K562 (cell line): Measurements from ENCODE around the gene HPCAL1. TPM values are rescaled to one million over a fixed set of nuclear protein-coding genes. Genes with fewer than 3 reads are reported as not detected.

Experiments
- ASH1L ChIP-seq: fragments of 450-650 bp; IDR thresholded peaks from 2 replicates; pipeline ENCODE4 v1.6.1; 2018; ENCODE audit warnings: borderline replicate concordance, mild to moderate bottlenecking, low read depth; ENCODE audit not compliant: partially characterized antibody
- ELF2 ChIP-seq: fragments of 250-450 bp; sonication (Bioruptor Pico); IDR thresholded peaks from 2 replicates; pipeline ENCODE4 v1.5.0; 2021; ENCODE audit warnings: mild to moderate bottlenecking
- FOS ChIP-seq: IDR thresholded peaks from 3 replicates; pipeline ENCODE4 v1.6.1; 2011; ENCODE audit not compliant: insufficient read length; ENCODE audit errors: extremely low read depth
- GATAD2A ChIP-seq: fragments of 450-650 bp; IDR thresholded peaks from 2 replicates; pipeline ENCODE4 v1.6.1; 2017
- GMEB1 ChIP-seq: fragments of 250-450 bp; sonication (Bioruptor Pico); IDR thresholded peaks from 2 replicates; pipeline ENCODE4 v1.4.0; 2020; ENCODE audit warnings: mild to moderate bottlenecking
- ID3 ChIP-seq, 2 experiments: fragments of 250-450 bp in 1 of 2; fragments of 450-650 bp in 1 of 2; sonication (Bioruptor Pico) in 1 of 2; IDR thresholded peaks; 2 replicates each; pipeline versions ENCODE4 v1.6.1 to v1.8.0; 2016 to 2021; ENCODE audit warnings: mild to moderate bottlenecking in 2 of 2, moderate library complexity in 2 of 2, missing compliant biosample characterization in 1 of 2, missing genetic modification characterization in 1 of 2
- POLR2AphosphoS5 ChIP-seq: IDR thresholded peaks from 2 replicates; pipeline ENCODE4 v1.6.1; 2011; ENCODE audit warnings: mild to moderate bottlenecking, low read depth, low read length, moderate library complexity; ENCODE audit not compliant: control insufficient read depth, insufficient read depth
- RBM22 ChIP-seq: fragments of 200-400 bp; formaldehyde crosslinking; IDR thresholded peaks from 2 replicates; pipeline ENCODE4 v1.6.1; 2018; ENCODE audit warnings: low read length, low read depth; ENCODE audit not compliant: poor library complexity, severe bottlenecking
- SIX5 ChIP-seq, 2 experiments: IDR thresholded peaks; 2 replicates each; pipeline ENCODE4 v1.6.1; 2011; ENCODE audit warnings: low read length in 2 of 2, borderline replicate concordance in 1 of 2, low read depth in 1 of 2, mild to moderate bottlenecking in 1 of 2, moderate library complexity in 1 of 2; ENCODE audit not compliant: insufficient read depth in 1 of 2
- ZFP1 ChIP-seq: fragments of 450-650 bp; formaldehyde crosslinking; IDR thresholded peaks from 2 replicates; pipeline ENCODE4 v1.4.0; 2020; ENCODE audit warnings: mild to moderate bottlenecking, mixed read lengths
- ZFP91 ChIP-seq: sonication (generic); formaldehyde crosslinking; IDR thresholded peaks from 2 replicates; pipeline ENCODE4 v1.8.0; 2022; ENCODE audit warnings: mild to moderate bottlenecking, missing genetic modification reagents
- ZNF140 ChIP-seq: fragments of 250-450 bp; sonication (Bioruptor Pico); IDR thresholded peaks from 2 replicates; pipeline ENCODE4 v1.8.0; 2021; ENCODE audit warnings: moderate library complexity, mild to moderate bottlenecking, inconsistent platforms
- ZNF175 ChIP-seq: fragments of 200-800 bp; sonication (Bioruptor generic); IDR thresholded peaks from 2 replicates; pipeline ENCODE4 v1.6.1; 2016; ENCODE audit warnings: low read depth, mild to moderate bottlenecking, missing genetic modification characterization, missing compliant biosample characterization
- ZNF197 ChIP-seq: fragments of 200-800 bp; sonication (Bioruptor generic); IDR thresholded peaks from 2 replicates; pipeline ENCODE4 v1.6.1; 2016; ENCODE audit warnings: low read depth, missing genetic modification characterization, missing compliant biosample characterization
- ZNF41 ChIP-seq: fragments of 250-450 bp; sonication (Bioruptor Pico); conservative IDR thresholded peaks from 2 replicates; pipeline ENCODE4 v1.4.0; 2020; ENCODE audit warnings: mild to moderate bottlenecking
- ZNF592 ChIP-seq: fragments of 450-650 bp; IDR thresholded peaks from 2 replicates; pipeline ENCODE4 v1.6.1; 2017; ENCODE audit warnings: antibody characterized with exemption, mild to moderate bottlenecking
- polyA plus RNA-seq, 8 experiments: library from polyadenylated mRNA; depleted of rRNA in 4 of 8; stranded (reverse) in 5 of 8; unstranded in 3 of 8; fragments of >200 nt; fragmentation: Nextera tagmentation in 2 of 8; fragmentation: Illumina TruSeq in 1 of 8; extraction: Ambion mirVana in 2 of 8; extraction: Trizol in 1 of 8; gene quantifications; 2 replicates each; pipeline versions ENCODE4 v1.2.1 to v1.2.3, GENCODE V29; 2011 to 2014; ENCODE audit warnings: inconsistent platforms in 1 of 8, missing spikeins in 1 of 8
- total RNA-seq, 7 experiments: library from RNA; depleted of rRNA in 6 of 7; stranded (reverse); fragments of >200 nt in 6 of 7; fragmentation: Illumina TruSeq in 2 of 7; extraction: Trizol in 2 of 7; gene quantifications; 2 replicates each; pipeline versions ENCODE4 v1.2.1 to v1.2.3, GENCODE V29; 2011 to 2021; ENCODE audit warnings: low replicate concordance in 1 of 7

HPCAL1 gene
- total and polyA plus RNA-seq, 9 of the 15 experiments (the other 6 are each of a cell fraction or from before 2014, with no cell fraction given) = 2.7 to 65.5 (median 23.9) TPM

- 0 out of 2 replicates have a peak, but pooled peaks have one; percentile 32 for TF ChIP-seq GMEB1 (CRISPR knock-in tag)
- TF ChIP-seq ZFP91 = no peak
- peak; percentile 85 for TF ChIP-seq ZNF592
- no peak for TF ChIP-seq ZNF175
- TF ChIP-seq SIX5 (IDR thresholded peaks at IDR 0.05; ENCODE audit: borderline replicate concordance in 1 of 2, insufficient read depth in 1 of 2, low read depth in 1 of 2, low read length in 2 of 2) = no peak
- no peak for TF ChIP-seq FOS
- TF ChIP-seq ZNF197 (CRISPR knock-in tag) = no peak
- TF ChIP-seq ID3 (CRISPR knock-in tag; IDR thresholded peaks at IDR 0.05) = no peak
- TF ChIP-seq ID3 (tag; IDR thresholded peaks at IDR 0.05) = peak; percentile 24; the same call in 1 of the 2 replicates
- no peak for TF ChIP-seq ELF2 (CRISPR knock-in tag)
- no peak for TF ChIP-seq ZFP1 (CRISPR knock-in tag)
- TF ChIP-seq POLR2AphosphoS5 = no peak
- TF ChIP-seq RBM22 = no peak
- peak; percentile 20; the same call in 1 of the 2 replicates for TF ChIP-seq GATAD2A
- TF ChIP-seq ASH1L = no peak
- no peak for TF ChIP-seq ZNF41 (CRISPR knock-in tag)
- TF ChIP-seq ZNF140 (CRISPR knock-in tag) = no peak
Measured at GRCh38 chr2:10285556-10286198, 17.0 kb upstream of the HPCAL1 start (continued).
